GM18873 (cell line): ENCODE data around the gene CDH13.

ENCODE experiments used
- ATAC-seq: cut with Tn5 transposase; IDR thresholded peaks from one replicate; pipeline ENCODE4 v1.9.1; 2021; ENCODE audit warnings: mild to moderate bottlenecking, moderate library complexity, moderate number of reproducible peaks; ENCODE audit not compliant: unreplicated experiment, low FRiP score

Gene CDH13

GRCh38 chr16:83306961-83307593, 680.3 kb downstream of the CDH13 start:
- no peak for ATAC-seq

- no peak for ATAC-seq
These were observed 680.8 kb downstream of the CDH13 start for GRCh38 chr16:83307594-83307992.

GRCh38 chr16:83308414-83308813, 681.6 kb downstream of the CDH13 start:
- no peak for ATAC-seq

GRCh38 chr16:83310816-83311215, 684.0 kb downstream of the CDH13 start:
- no peak for ATAC-seq

- ATAC-seq = no peak
These were observed 685.4 kb downstream of the CDH13 start for GRCh38 chr16:83312015-83312717.

- ATAC-seq = no peak
These were observed 686.0 kb downstream of the CDH13 start for GRCh38 chr16:83312718-83313245.

GRCh38 chr16:83315271-83315670, 688.5 kb downstream of the CDH13 start:
- no peak for ATAC-seq

GRCh38 chr16:83316458-83316857, 689.7 kb downstream of the CDH13 start:
- ATAC-seq = no peak

GRCh38 chr16:83318390-83318789, 691.6 kb downstream of the CDH13 start:
- ATAC-seq = no peak

GRCh38 chr16:83328936-83329335, 702.2 kb downstream of the CDH13 start:
- no peak for ATAC-seq

- no peak for ATAC-seq
These were observed 702.7 kb downstream of the CDH13 start for GRCh38 chr16:83329441-83329840.

GRCh38 chr16:83330251-83330650, 703.5 kb downstream of the CDH13 start:
- ATAC-seq = no peak

- no peak for ATAC-seq
These were observed 708.3 kb downstream of the CDH13 start for GRCh38 chr16:83335076-83335475.

- no peak for ATAC-seq
These were observed 709.8 kb downstream of the CDH13 start for GRCh38 chr16:83336603-83337002.

GRCh38 chr16:83338138-83338537, 711.4 kb downstream of the CDH13 start:
- no peak for ATAC-seq

- ATAC-seq = no peak
These were observed 712.2 kb downstream of the CDH13 start for GRCh38 chr16:83338941-83339340.

- ATAC-seq = no peak
These were observed 717.2 kb downstream of the CDH13 start for GRCh38 chr16:83343935-83344366.

GRCh38 chr16:83345846-83346640, 719.3 kb downstream of the CDH13 start:
- ATAC-seq = no peak

GRCh38 chr16:83348991-83349390, 722.2 kb downstream of the CDH13 start:
- ATAC-seq = no peak

GRCh38 chr16:83350481-83350880, 723.7 kb downstream of the CDH13 start:
- no peak for ATAC-seq

GRCh38 chr16:83351846-83352245, 725.1 kb downstream of the CDH13 start:
- ATAC-seq = no peak
